Measurements from ENCODE around the gene SNX3. TPM values are rescaled to one million over a fixed set of nuclear protein-coding genes. Genes with fewer than 3 reads are reported as not detected.

The SNX3 gene
- total RNA-seq, 1 experiment from 2014 or later: 209 TPM

DNA sequence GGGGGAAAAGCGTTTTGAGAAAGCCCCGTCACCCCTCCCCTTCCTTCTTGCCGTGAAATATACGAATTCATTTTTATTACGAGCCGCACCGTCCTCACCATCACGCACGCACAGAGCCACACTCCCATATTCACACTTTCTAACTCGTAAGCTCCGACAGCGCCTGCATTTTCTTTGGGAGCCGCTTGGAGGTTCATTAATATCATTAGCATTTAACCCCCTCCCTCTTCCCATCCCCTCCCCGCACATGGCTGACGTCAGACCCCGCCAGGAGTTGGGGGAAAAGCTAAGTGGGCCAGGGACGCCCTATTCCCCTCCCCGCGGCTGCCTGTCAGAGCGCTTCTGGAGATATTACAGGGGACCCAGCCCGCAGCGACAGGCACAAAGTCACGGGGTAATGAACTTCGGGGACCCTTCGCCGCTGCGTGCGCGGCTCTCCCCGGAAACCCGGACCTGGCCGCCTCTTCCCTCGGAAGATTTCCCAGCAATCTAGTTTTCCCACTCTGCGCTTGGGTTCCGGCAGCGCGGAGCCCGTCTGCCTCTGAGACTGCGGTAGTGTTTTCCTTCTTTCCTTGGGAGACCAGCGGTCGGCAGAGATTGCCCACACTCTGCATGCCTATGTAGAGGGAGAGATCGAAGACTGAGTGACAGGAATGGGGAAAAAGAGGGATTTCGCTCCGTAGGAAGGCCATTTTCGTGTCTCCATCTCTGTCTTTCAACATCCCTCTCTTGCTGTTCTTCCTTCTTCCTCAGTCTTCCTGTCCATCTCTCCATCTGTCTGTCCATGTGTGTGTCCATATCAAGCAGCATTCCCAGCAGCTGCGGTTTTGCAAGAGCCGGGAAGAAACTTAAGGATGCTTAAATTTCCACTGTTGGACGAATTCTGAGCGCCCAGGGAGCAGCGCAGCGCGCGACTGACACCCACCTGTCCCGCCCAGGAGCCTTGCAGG lies 94.9 kb downstream of the SNX3 start, which contains the start of gene NR2E1:
Gene NR2E1, plus strand, starts transcription at position 309 of the 950 bp plus-strand sequence. CDS start 744 bp downstream, outside the sequence.
- DNase-seq: peak; percentile 45 to 50
- H3K9me3 ChIP-seq (replicated peaks): no peaks in the 10 kb centered on the region
- H3K36me3 ChIP-seq: no peaks in the 10 kb centered on the region
- H3K4me1 ChIP-seq: no peaks in the 10 kb centered on the region
- no peaks in the 10 kb centered on the region for H3K27me3 ChIP-seq
- H3K4me3 ChIP-seq: peak within 1 kb of the TSS; percentile 58
- H3K27ac ChIP-seq: no peak within 1 kb of the TSS

DNA sequence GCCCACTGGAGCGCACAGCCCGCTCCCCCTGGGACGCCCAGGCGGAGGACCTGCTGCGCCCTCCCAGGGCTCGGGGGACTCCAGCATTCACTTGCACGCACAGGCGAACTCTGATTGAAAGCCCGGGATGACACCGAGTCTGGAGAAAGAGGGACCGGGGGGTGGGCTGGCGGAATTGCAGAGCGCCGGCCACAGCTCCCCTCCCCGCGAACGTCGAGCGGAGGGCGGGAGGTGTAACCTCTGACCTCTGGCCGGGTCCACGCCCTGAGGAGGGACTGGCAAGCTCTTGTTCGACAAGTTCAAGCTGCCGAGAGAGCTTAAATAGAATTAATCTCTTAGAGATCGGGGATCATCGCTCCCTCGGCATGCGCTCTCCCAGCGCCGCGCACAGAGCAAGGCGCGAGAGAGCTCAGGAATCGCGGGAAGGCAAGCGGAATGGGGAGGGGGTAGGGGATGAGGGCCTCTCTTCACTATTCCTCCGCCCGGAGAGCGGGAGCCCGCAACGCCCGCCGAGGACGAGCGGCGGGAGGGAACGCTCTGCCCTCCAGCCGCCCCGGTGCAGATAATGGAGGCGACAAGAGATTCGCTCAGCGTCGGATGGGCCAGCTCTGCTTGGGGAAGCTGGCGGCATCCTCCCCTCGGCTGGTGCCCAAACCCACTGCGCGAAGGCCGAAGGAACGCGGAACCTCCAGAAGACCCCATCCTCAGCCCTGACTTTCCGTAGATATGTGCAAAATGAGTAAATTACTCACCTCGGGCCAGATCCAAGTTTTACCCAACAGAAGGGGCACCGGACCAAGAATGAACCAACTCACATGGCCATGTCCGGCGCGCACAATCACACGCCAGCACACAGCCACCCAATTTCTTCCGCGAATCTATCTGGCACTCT lies 95.8 kb downstream of the SNX3 start:
- no peaks in the 10 kb centered on the region for H3K36me3 ChIP-seq
- H3K4me1 ChIP-seq: no peaks in the 10 kb centered on the region
- no peaks in the 10 kb centered on the region for H3K9me3 ChIP-seq (replicated peaks)
- peak overlapping the region; percentile 58 for H3K4me3 ChIP-seq
- H3K27me3 ChIP-seq: no peaks in the 10 kb centered on the region
- H3K27ac ChIP-seq: no peak overlapping the region
- DNase-seq: peak in 1 of 2 experiments; percentile 3

DNA sequence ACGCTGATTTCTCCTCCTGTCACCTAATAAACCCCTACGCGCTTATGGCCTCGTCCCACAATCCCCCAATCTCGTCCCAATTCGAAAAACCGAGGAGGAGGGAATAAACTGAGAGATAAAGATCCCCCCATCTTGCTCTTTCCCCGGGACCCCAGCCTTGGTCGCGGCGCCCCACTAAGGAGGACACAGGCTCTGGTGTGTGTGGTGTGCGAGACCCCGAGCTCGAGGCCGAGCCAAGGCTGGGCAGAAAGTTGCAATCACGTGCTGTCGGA lies 96.4 kb downstream of the SNX3 start:
- Histone ChIP-seq H3K4me3 (no peak overlapping the region), H3K27ac (no peak overlapping the region), H3K27me3 (no peaks in the 10 kb centered on the region), H3K36me3 (no peaks in the 10 kb centered on the region), H3K9me3 (replicated peaks) (no peaks in the 10 kb centered on the region), H3K4me1 (no peaks in the 10 kb centered on the region)
- DNase-seq: no peak

DNA sequence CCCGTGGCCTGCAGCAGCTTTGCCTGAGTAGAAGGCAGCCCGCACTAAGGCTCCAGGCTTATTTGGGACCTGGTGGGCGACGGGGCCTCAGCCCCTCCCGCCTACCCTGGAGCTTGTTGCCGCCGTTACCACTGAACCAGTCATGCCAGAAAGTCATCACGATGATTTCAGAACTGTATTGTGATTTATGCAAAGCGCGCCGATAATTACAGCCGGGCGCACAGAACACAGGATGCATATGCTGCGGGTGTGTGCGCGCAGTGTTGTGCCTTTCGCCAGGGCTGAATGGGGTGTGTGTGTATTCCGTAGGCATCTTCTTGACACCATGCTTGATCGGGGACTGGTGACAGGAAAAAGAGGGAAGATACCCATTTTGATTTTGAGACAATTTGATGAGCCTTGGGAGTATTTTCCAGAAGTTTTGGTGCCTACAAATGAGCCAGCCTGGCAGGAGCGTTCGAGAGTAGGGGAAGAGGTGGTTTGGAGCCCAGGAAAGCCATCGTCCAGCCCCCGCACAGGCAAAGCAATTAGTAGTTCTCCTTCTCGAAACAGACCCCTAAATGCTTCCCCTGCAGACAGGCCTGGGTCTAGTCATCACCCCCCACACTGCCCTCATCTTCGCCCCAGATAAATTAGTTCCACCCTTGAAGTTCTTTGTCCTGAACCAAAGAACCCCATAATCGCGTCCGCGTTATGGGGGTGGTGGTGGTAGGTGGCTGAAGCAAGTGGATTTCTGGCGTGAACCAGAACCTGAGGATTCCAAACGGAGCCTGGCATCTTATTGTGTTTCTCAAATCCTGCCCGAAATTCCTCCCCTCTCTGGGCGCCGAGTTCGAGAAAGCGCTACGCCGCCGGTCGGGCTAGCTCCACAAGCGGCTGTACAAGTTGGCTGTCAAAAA lies 96.9 kb downstream of the SNX3 start:
- H3K4me3 ChIP-seq: no peak overlapping the region

GRCh38 chr6:108163267-108163643 lies 97.6 kb downstream of the SNX3 start:
- no peak overlapping the region for H3K27ac ChIP-seq
- no peak overlapping the region for H3K4me3 ChIP-seq
- no peak for DNase-seq
- H3K9me3 ChIP-seq (replicated peaks): no peaks in the 10 kb centered on the region
- no peaks in the 10 kb centered on the region for H3K36me3 ChIP-seq
- no peaks in the 10 kb centered on the region for H3K27me3 ChIP-seq
- H3K4me1 ChIP-seq: no peaks in the 10 kb centered on the region

More for the DNA sequence above, 96.9 kb downstream of the SNX3 start:
- no peak for DNase-seq
- Histone ChIP-seq H3K4me1 (no peaks in the 10 kb centered on the region), H3K27me3 (no peaks in the 10 kb centered on the region), H3K9me3 (replicated peaks) (no peaks in the 10 kb centered on the region), H3K36me3 (no peaks in the 10 kb centered on the region), H3K27ac (no peak overlapping the region)

GRCh38 chr6:108161724-108162282 lies 99.0 kb downstream of the SNX3 start:
- Histone ChIP-seq H3K4me3 (no peak overlapping the region), H3K36me3 (no peaks in the 10 kb centered on the region), H3K27ac (no peak overlapping the region), H3K9me3 (replicated peaks) (no peaks in the 10 kb centered on the region), H3K27me3 (no peaks in the 10 kb centered on the region), H3K4me1 (no peaks in the 10 kb centered on the region; the same call in 1 of the 2 replicates)
- no peak for DNase-seq

Other genes with a start within 250 kb of the SNX3 start
- 35.2 and 39.3 TPM in 2 replicates for gene OSTM1, start 186.3 kb downstream of the SNX3 start, total RNA-seq (2014; rRNA removed; shearing (Covaris generic))
- gene NR2E1, start 95.0 kb downstream of the SNX3 start, total RNA-seq (2014; rRNA removed; shearing (Covaris generic)): 0.13 and 0.22 TPM in 2 replicates
- 4.4 and 6.3 TPM in 2 replicates for gene AFG1L, start 34.0 kb upstream of the SNX3 start, total RNA-seq (2014; rRNA removed; shearing (Covaris generic))

Measured in SJCRH30 (cell line).